Neural crest cell (in vitro differentiated cells): ENCODE results near the gene DCAF11. TPM values are rescaled to one million over a fixed set of nuclear protein-coding genes. Genes with fewer than 3 reads are reported as not detected.

Source experiments
- DNase-seq: peaks from one replicate; pipeline ENCODE4 v3.0.0; 2021; ENCODE audit warnings: low read depth, mixed read lengths, low spot score
- H3K27ac Mint-ChIP-seq: one replicate; pipeline ENCODE4 v1.8.0; 2021; ENCODE audit warnings: mild to moderate bottlenecking, mixed read lengths; ENCODE audit not compliant: unreplicated experiment
- H3K27me3 Mint-ChIP-seq: 2 replicates; pipeline ENCODE4 v1.8.0; 2021; ENCODE audit warnings: low read depth, mild to moderate bottlenecking, mixed read lengths
- H3K36me3 Mint-ChIP-seq: 2 replicates; pipeline ENCODE4 v1.8.0; 2021; ENCODE audit warnings: low read depth, mild to moderate bottlenecking, mixed read lengths
- H3K4me1 Mint-ChIP-seq: 2 replicates; pipeline ENCODE4 v1.8.0; 2021; ENCODE audit warnings: mixed read lengths
- H3K4me3 Mint-ChIP-seq: one replicate; pipeline ENCODE4 v1.8.0; 2021; ENCODE audit warnings: mild to moderate bottlenecking, mixed read lengths
- H3K9me3 Mint-ChIP-seq: 2 replicates; pipeline ENCODE4 v1.8.0; 2021; ENCODE audit warnings: mixed read lengths
- CTCF ChIP-seq: fragments of 200-600 bp; sonication (generic); conservative IDR thresholded peaks from 2 replicates; pipeline ENCODE4 v1.5.0; 2021; ENCODE audit warnings: antibody characterized with exemption, mild to moderate bottlenecking
- total RNA-seq: library from RNA; stranded (reverse); gene quantifications from 2 replicates; pipeline ENCODE4 v1.2.1, GENCODE V29; 2021

Gene DCAF11
- total RNA-seq, 1 donor from 2014 or later = 53.9 TPM

GRCh38 chr14:24081739-24082211 lies 32.8 kb upstream of the DCAF11 start:
- TF ChIP-seq CTCF = no peak
- H3K27ac Mint-ChIP-seq = no peak overlapping the region
- H3K27me3 Mint-ChIP-seq = peaks cover 68% of the 10 kb centered on the region
- no peak for DNase-seq
- peaks cover 35% of the 10 kb centered on the region for H3K4me1 Mint-ChIP-seq
- H3K9me3 Mint-ChIP-seq = no peaks in the 10 kb centered on the region
- no peaks in the 10 kb centered on the region for H3K36me3 Mint-ChIP-seq
- H3K4me3 Mint-ChIP-seq = peak overlapping the region; percentile 87

GRCh38 chr14:24082411-24083080 lies 32.0 kb upstream of the DCAF11 start:
- H3K27ac Mint-ChIP-seq = no peak overlapping the region
- no peak for TF ChIP-seq CTCF
- H3K9me3 Mint-ChIP-seq = no peaks in the 10 kb centered on the region
- peaks cover 68% of the 10 kb centered on the region for H3K27me3 Mint-ChIP-seq
- peak overlapping the region; percentile 87 for H3K4me3 Mint-ChIP-seq
- peaks cover 35% of the 10 kb centered on the region for H3K4me1 Mint-ChIP-seq
- H3K36me3 Mint-ChIP-seq = no peaks in the 10 kb centered on the region
- DNase-seq = no peak

- Mint-ChIP-seq H3K4me1 (peaks cover 28% of the 10 kb centered on the region), H3K4me3 (no peak overlapping the region), H3K27ac (no peak overlapping the region), H3K36me3 (no peaks in the 10 kb centered on the region), H3K9me3 (no peaks in the 10 kb centered on the region), H3K27me3 (peaks cover 61% of the 10 kb centered on the region)
- no peak for TF ChIP-seq CTCF
- no peak for DNase-seq
These were observed 31.1 kb upstream of the DCAF11 start for GRCh38 chr14:24083462-24083861.

GRCh38 chr14:24084440-24084839 lies 30.1 kb upstream of the DCAF11 start:
- peaks cover 21% of the 10 kb centered on the region for H3K4me1 Mint-ChIP-seq
- no peak for TF ChIP-seq CTCF
- H3K9me3 Mint-ChIP-seq = no peaks in the 10 kb centered on the region
- H3K27ac Mint-ChIP-seq = no peak overlapping the region
- no peak overlapping the region for H3K4me3 Mint-ChIP-seq
- H3K36me3 Mint-ChIP-seq = no peaks in the 10 kb centered on the region
- H3K27me3 Mint-ChIP-seq = peaks cover 56% of the 10 kb centered on the region
- DNase-seq = no peak

GRCh38 chr14:24085215-24085614 lies 29.4 kb upstream of the DCAF11 start:
- Mint-ChIP-seq H3K27me3 (peaks cover 48% of the 10 kb centered on the region), H3K9me3 (no peaks in the 10 kb centered on the region), H3K36me3 (no peaks in the 10 kb centered on the region), H3K27ac (no peak overlapping the region), H3K4me1 (peaks cover 18% of the 10 kb centered on the region), H3K4me3 (no peak overlapping the region)
- no peak for DNase-seq
- no peak for TF ChIP-seq CTCF
